ENCODE data around the gene ETV3L.
"Not testable (repeated sequence)": the region's sequence is repeated elsewhere in the genome, so short reads cannot be mapped to it uniquely, and the experiment has no call there.

The ETV3L gene

DNA sequence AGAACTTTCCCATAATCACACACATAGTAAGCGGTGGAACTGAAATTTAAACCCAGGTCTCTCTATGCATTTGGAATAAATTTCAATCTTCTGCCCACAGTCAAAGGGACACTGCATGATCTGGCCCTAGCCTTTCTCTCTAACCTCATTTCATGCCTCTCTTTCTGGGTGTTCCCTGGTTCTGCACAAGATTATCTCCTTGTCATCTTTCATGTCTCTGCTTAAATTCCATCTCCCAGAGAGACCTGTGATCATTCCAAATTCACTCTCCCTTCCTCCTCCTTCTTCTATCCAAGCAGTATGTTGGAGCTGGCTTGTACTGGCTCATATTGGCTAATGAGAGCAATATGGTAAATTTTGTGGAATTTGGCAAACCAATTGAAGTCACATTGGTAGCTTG, 22.2 kb downstream of the ETV3L start:
- DNase-seq (ENCODE audit: low read depth) = no peak

DNA sequence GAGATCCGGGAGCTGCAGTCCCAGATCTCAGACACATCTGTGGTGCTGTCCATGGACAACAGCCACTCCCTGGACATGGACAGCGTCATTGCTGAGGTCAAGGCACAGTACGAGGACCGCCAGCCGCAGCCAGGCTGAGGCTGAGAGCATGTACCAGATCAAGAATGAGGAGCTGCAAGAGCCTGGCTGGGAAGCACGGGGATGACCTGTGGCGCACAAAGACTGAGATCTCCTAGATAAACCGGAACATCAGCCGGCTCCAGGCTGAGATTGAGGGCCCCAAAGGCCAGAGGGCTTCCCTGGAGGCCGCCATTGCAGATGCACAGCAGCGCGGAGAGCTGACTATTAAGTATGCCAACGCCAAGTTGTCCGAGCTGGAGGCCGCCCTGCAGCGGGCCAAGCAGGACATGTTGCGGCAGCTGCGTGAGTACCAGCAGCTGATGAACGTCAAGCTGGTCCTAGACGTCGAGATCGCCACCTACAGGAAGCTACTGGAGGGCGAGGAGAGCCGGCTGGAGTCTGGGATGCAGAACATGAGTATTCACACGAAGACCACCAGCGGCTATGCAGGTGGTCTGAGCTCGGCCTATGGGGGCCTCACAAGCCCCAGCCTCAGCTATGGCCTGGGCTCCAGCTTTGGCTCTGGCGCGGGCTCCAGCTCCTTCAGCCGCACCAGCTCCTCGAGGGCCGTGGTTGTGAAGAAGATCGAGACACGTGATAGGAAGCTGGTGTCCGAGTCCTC, 25.5 kb downstream of the ETV3L start:
- DNase-seq (ENCODE audit: low read depth) = peak; percentile 72

DNA sequence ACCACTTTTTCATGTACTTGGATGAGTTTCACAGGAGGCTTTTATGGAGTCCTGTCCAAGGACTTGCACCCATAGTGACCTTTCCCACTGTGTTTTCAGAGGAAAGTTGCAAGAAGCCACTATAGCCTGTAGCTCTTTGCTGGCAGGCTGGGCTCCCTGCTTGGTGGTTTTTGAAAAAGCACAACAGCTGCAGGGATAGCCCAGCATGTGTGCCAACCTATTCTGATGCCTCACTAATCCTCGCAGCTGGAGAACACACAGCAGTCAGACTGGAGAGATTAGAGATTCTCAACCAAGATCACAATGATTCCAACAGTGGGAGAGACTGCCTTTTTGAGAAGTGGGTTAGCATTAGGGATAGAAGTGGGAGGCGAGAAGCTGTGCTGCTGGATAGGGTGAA, 30.0 kb downstream of the ETV3L start:
- DNase-seq (ENCODE audit: low read depth) = no peak

DNA sequence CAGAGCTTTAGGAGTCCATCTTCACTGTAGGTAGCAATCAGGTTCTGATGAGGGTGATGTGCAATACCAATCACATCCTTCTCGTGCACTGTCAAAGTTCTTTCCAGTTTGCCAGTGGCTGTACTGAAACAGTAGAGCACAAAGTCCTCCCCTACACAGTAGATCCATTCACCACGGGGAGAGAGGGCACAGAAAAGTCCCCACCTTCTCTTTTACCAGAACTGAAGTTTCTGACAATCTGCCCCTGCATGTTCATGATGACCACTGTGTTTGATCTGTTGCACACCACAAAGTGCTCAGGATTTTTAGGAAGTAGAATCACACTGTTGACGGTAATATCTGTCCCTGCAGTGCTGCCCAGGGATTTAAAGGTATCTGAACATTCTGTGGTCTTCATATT, 40.4 kb downstream of the ETV3L start:
- not testable (repeated sequence) for DNase-seq (ENCODE audit: low read depth)

DNA sequence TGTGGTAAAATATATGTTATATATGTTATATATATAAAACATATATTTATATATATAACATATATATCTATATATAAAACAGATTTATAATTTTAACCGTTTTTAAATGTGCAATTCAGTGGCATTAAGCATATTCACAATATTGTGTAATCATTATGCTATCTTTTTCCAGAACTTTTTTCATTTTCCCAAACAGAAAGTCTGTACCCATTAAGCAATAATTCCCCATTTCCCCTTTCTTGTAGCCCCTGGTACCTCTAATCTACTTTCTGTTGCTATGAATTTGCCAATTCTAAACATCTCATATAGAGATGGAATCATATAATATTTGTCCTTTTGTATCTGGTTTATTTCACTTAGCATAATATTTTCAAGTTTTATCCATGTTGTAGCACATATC, 43.3 kb downstream of the ETV3L start:
- DNase-seq (ENCODE audit: low read depth) = no peak

DNA sequence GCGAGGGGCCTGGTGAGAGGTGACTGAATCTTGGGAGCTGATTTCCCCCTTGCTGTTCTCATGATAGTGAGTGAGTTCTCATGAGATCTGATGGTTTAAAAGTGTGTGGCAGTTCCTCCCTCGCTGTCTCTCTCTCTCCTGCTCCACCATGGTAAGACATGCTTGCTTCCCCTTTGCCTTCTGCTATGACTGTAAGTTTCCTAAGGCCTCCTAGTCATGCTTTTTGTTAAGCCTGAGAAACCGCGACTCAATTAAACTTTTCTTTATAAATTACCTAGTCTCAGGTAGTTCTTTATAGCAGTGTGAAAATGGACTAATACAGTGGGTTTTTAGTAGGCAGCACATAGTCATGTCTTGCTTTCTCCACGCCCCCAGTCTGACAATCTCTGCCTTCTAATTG, 43.9 kb downstream of the ETV3L start:
- DNase-seq (ENCODE audit: low read depth) = not testable (repeated sequence)

DNA sequence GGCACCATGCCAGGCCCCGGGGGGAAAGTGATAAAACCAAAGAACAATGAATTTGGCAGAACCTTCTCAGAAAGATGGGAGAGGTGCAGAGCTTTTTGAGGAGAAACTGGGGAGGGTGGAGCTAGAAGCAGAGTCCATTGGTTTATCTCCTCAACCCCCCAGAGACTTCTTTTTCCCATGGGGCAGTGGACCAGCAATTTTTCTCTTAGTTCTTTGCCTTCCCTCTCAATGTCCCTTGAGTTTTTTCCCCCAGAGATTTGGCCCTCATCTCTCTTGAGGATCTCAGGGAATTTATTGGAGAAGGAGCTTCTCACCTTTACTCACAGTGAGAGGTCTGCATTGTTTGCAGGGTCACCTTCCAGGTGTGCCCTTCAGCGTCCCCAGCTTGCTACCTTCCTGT, 48.8 kb downstream of the ETV3L start:
- no peak for DNase-seq (ENCODE audit: low read depth)

DNA sequence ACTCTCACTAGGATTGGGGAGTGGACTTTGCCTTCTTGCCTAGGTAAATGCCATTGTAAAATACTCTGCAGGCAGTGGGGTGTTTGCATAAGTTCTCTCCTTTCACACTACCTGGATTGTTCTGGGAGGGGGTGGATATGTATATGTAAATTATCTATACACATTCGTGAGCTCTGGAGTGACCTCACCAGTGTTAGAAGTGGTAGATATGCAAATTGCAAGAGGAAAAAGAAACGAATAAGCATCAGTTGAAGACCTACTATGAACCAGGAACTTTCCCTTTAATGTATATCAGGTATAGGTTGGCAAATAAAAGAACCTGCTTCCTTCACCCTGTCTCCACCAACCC, 52.6 kb downstream of the ETV3L start:
- DNase-seq (ENCODE audit: low read depth) = no peak

DNA sequence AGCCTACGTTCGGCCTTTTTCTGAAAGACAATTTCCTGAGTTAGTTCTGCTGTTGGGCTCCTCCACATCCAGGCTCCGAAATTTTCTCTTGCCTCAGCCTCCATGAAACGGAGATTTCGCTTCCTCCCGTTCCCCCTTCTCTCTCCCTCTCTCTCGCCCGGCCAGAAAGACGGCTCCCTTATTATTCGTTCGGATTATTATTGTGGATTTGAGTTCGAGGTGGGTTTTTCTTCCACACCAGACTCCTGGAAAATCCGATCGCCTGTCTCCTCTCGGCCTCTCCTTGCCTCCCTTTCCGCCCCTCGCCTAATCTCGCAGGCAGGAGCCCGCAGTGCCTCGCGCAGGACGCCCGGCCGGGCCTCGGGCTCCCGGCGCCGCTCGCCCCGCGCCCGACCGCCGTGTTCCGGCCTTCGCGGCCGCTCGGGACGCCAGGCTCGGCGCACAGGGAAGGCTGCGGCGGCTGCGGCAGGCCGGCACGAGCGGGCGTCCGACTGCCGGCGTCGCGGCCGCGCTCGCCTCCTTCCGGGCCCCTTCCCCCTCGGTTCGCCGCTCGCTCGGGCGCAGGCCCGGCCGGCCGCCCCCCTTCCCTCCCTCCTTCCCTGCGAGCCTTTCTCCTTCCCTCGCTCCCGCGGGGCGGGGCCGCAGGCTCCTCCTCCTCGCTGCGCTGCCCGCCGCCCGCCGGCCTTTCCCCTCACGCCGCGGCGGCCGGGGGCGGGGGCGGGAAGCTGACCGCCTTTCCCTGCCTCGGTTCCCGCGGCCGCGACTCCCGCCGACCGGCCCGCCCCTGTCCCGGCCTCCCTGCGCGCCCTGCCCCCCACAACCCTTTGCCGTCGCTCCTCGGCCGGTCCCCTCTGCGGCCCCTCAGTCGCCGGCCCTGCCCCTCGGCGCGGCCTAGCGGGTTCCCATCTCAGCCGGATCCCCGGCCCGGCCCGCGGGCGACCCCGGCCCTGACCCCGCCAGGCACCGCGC, 54.1 kb downstream of the ETV3L start, which contains the start of gene ARHGEF11:
TSS of gene ARHGEF11 (minus strand) at position 493 of the 969 bp plus-strand sequence. CDS start 1,412 bp downstream, outside the sequence.
- peak; percentile 89 for DNase-seq (ENCODE audit: low read depth)

DNA sequence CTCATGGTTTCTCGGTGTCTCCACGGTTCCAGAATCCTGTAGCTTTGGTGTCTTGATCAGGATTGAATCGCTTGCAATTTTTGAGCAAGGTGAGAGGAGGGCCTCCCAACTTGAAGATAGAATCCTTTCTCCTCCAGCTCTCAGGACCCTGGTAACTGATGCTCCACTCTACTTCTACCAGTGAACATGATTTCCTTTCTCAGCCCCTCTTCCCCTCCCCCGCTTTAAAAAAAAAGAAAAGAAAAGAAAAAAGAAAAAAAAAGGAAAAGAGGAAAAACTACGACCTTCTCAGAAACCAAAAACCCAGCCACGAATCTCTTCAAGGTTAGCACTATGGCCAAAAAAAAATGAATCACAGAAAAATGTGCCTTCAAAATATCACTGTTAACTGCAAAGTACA, 55.3 kb downstream of the ETV3L start:
- DNase-seq (ENCODE audit: low read depth) = no peak

DNA sequence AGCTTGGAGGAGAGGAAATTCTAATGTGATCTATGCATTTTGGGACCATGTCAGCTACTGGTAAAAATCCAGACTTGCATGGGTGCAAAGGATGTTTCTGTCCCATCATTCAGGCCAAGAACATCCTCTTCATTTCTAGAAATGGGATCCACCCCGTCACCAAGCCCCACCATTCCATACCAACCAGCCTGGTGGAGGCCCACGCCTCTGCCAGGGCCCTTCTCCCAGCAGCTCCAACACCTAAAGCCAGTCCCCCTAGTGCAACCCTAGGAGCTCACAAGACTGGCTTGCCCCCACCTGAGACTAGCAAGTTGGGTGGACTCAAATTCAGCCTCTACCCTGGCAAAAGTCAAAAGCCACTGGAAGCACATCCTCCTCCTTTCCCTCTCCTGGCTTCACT, 55.9 kb downstream of the ETV3L start:
- no peak for DNase-seq (ENCODE audit: low read depth)

DNA sequence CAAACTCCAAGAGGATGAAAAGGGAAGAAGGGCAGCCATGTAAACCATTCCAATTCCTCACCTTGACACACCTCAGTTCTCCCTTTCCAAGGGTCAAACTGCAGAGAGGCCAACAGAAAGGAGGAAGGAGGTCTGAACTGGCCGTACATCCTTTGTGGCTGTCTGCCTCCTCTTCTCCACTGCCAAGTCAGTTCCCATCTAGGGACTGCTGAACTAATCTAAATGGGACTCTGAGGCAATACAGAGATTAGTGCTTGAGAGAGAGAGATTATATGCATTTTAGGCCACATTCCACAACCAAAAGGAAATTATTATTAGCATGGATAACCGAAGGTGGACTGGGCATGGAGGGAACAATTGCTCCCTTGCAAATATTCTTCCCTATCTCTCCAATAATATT, 56.8 kb downstream of the ETV3L start:
- DNase-seq (ENCODE audit: low read depth) = peak; percentile 40
